MG63 (cell line): ENCODE measurements around the gene CAMK1D. TPM values are rescaled to one million over a fixed set of nuclear protein-coding genes. Genes with fewer than 3 reads are reported as not detected.
"Not testable (repeated sequence)": the region's sequence is repeated elsewhere in the genome, so short reads cannot be mapped to it uniquely, and the experiment has no call there.

Experiments
- DNase-seq: peaks from one replicate; pipeline ENCODE4 v3.0.0-alpha.2; 2020
- H3K27me3 ChIP-seq: fragments of 250-450 bp; sonication (Bioruptor Pico); 2 replicates; pipeline ENCODE4 v1.5.1; 2020; ENCODE audit warnings: mild to moderate bottlenecking, moderate library complexity
- H3K36me3 ChIP-seq: fragments of 250-450 bp; sonication (Bioruptor Pico); 2 replicates; pipeline ENCODE4 v1.5.1; 2020; ENCODE audit warnings: mild to moderate bottlenecking, moderate library complexity
- H3K4me3 ChIP-seq: fragments of 250-450 bp; sonication (Bioruptor Pico); 2 replicates; pipeline ENCODE4 v1.5.1; 2020; ENCODE audit warnings: mild to moderate bottlenecking, moderate library complexity
- H3K9me3 ChIP-seq: fragments of 250-450 bp; sonication (Bioruptor Pico); 2 replicates; pipeline ENCODE4 v1.5.1; 2020; ENCODE audit warnings: mild to moderate bottlenecking, moderate library complexity
- total RNA-seq: library from RNA; depleted of rRNA; stranded (reverse); fragments of >200 nt; shearing (Covaris generic); gene quantifications from 2 replicates; pipeline ENCODE4 v1.2.3, GENCODE V29; 2014; ENCODE audit warnings: low replicate concordance

Gene CAMK1D
- total RNA-seq, 1 experiment from 2014 or later = 13.2 TPM

DNA sequence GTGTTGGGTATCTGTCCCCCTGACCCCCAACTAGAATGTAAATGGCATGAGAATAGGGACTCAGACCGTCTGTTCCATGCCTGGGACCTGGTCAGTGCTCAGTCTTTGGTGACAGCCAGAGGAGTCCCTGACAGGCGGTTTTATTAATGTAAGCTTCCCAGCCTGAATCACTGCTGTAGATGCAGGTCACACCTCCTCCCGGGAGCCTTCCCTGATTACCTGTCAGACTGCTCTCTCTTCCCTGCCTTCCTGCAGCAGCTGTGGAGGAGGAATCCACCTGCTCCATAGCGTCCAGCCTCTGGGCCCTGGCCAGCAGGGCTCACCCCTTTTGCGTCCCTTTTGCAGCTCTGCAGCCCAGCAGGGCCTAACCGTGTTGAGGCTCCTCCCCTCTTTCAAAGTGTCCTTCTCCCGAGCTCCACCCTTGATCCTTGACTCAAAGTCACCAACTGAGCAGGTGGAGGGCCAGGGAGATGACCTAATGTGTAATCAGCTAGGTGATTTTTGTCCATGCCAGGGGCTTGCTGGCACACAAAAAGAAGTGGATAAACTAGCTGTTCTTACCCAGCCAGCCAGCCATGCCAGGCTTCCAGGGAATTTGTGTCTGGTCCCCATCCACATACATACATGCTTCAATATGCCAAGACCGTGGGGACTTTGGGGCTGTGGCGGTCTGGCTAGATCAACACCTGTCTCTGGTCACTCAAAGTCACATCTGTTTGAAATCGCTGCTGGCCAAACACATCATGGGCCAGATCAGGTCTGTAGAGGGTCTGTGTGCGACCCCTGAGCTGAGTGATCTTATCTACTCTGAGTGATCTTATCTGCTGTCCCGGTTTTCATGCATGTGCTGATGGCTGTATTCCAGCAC, 457.1 kb downstream of the CAMK1D start:
- no peaks in the 10 kb centered on the region for H3K27me3 ChIP-seq
- no peak overlapping the region for H3K4me3 ChIP-seq
- no peak for DNase-seq
- no peaks in the 10 kb centered on the region for H3K9me3 ChIP-seq
- no peaks in the 10 kb centered on the region; the same call in 1 of the 2 replicates for H3K36me3 ChIP-seq

DNA sequence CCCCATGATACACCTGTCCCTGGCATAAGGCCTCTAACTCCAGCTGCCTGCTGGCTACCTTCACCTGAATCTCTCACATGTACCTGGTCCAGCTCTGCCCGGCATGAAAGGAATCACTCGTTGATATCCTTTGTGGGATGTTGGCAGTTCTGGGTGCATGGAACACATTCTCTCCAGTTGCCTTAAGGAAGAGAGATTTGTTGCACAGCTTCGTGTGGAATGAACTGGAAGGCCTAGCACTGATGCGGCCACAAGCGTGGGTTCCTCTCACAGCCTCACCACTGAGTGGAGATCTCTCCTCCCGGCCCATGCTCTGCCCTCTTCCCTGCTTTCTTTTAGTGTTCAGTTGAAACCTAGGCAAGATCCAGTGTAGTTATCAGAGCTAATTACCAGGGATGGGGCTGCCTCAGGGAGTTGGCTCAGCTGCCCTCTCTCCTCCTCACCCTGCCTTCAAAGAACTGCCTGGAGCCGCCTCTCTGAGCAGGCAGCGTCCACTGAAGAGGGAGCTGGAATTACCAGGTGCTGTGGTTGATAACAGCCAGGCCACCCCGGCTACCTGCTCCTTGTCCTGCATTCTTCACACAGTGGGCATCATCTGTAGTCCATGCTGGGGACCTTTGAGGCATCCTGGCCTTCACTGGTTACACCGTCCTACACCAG, 457.9 kb downstream of the CAMK1D start:
- Histone ChIP-seq H3K27me3 (no peaks in the 10 kb centered on the region), H3K9me3 (no peaks in the 10 kb centered on the region), H3K4me3 (no peak overlapping the region), H3K36me3 (no peaks in the 10 kb centered on the region; the same call in 1 of the 2 replicates)
- DNase-seq = no peak

DNA sequence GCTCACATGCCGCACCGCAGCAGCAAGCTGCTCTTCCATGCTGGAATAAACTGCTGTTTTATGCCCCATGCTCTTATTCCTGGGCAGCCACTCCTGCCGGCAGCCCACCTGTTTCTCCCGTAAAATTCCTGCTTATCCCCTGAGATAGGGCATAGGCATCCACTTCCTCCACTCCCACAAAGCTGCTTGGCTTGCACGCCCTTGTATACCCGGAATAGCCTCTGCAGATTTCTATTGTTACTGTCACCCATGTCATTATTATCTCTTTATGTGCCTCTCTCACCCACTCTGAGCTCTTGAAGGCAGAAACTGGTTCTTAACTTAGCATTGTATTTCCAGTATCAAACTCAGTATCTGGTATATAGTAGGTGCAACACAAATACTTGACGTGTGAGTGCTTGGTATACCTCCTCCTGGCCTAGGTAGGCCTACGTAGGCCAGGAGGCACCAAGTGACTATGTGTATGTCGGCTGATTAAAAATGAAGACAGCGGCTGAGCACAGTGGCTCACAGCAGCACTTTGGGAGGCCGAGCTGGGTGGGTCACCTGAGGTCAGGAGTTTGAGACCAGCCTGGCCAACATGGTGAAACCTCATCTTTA, 458.8 kb downstream of the CAMK1D start:
- DNase-seq = no peak
- H3K36me3 ChIP-seq = no peaks in the 10 kb centered on the region; the same call in 1 of the 2 replicates

DNA sequence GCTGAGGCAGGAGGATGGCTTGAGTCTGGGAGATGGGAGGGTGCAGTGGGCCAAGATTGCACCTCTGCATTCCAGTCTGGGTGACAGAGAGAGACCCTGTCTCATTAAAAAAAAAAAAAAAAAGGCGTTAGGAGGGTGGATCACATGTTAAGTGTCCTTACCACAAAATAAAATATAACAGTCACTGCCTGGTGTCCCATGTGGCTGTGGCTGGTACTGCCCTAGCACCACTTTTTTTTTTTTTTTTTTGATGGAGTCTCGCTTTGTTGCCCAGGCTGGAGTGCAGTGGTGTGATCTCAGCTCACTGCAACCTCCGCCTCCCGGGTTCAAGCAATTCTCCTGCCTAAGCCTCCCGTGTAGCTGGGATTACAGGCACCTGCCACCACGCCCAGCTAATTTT, 460.7 kb downstream of the CAMK1D start:
- not testable (repeated sequence) for H3K27me3 ChIP-seq, H3K36me3 ChIP-seq, H3K4me3 ChIP-seq, H3K9me3 ChIP-seq, DNase-seq

More for the DNA sequence above, 458.8 kb downstream of the CAMK1D start:
- no peaks in the 10 kb centered on the region for H3K9me3 ChIP-seq
- H3K27me3 ChIP-seq = no peaks in the 10 kb centered on the region
- H3K4me3 ChIP-seq = no peak overlapping the region

DNA sequence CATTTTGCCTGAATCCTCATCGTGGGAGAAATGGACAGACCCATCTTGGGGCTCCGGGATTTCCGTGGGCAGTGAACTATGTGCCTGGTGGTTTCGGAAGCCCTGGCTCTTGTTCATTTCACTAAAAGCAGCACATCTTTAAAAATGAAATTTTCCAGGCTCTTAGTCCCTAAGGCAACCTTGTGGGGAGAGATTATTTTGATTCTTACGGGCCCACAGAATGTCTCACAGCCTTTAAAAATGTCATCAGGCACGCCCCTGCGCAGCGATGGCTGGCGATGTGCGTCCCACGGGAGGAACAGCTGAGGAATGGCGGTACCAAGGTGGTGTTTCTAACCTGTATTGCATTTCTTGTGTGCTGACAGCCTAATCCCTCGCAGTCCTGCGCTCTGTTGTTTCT, 462.5 kb downstream of the CAMK1D start:
- Histone ChIP-seq H3K4me3 (no peak overlapping the region), H3K9me3 (no peaks in the 10 kb centered on the region), H3K36me3 (peaks cover 6% of the 10 kb centered on the region), H3K27me3 (no peaks in the 10 kb centered on the region)
- no peak for DNase-seq

DNA sequence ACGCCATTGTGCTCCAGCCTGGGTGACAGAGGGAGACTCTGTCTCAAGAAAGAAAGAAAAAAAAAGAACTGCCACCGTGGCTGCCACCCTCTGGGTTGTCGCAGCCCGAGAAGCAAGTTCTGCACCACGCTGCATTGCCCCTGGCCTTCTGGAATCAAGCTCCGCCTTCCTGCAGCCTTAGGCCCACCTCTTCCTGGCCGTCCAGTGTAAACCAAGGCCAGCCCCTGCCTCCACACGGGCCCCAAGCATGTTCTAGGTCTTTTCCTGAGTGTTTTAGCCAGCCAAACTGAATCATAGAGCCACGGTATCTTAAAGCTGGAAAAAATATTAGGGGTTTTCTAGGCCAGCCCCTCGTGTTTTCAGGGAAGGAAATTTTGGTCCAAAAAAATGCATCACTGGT, 463.2 kb downstream of the CAMK1D start:
- Histone ChIP-seq H3K36me3 (peaks cover 10% of the 10 kb centered on the region), H3K4me3 (no peak overlapping the region), H3K9me3 (no peaks in the 10 kb centered on the region), H3K27me3 (no peaks in the 10 kb centered on the region)
- DNase-seq = no peak

DNA sequence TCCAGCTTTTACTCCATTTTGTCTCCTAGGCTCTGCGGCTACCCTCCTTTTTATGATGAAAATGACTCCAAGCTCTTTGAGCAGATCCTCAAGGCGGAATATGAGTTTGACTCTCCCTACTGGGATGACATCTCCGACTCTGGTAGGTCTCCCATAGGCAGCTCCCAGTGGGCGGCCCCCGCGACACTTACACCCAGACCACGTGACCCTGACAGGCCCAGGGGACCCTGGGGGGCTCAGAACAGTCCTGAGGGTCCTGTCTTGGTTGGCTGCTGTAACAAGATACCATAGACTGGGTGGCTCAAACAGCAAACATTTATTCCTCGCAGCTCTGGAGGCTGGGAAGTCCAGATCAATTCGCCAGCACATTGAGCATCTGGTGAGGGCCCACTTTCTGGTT, 464.8 kb downstream of the CAMK1D start:
- Histone ChIP-seq H3K27me3 (no peaks in the 10 kb centered on the region), H3K4me3 (no peak overlapping the region), H3K9me3 (no peaks in the 10 kb centered on the region), H3K36me3 (peaks cover 10% of the 10 kb centered on the region)
- DNase-seq = no peak

DNA sequence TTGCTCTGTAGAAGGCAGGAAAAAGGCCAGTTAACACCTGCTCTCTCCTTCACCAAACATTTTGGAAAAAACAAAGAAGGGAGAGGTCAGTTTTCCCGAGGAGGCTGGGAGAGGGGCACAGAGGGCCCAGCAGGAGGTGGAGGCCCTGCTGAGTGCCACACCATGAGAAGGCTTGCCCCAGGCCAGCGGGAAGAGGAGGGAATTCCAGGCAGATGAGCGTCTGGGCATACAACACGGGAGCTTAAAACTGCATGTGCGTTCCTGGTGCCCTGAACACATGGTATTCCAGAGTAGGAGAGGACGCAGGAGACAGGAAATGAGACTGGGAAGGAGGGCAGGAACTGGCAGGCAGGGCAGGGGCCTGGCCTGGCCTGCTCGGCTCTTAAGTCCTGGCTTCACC, 469.7 kb downstream of the CAMK1D start:
- Histone ChIP-seq H3K4me3 (no peak overlapping the region), H3K36me3 (peaks cover 10% of the 10 kb centered on the region), H3K27me3 (no peaks in the 10 kb centered on the region), H3K9me3 (no peaks in the 10 kb centered on the region)
- peak; percentile 33 for DNase-seq

DNA sequence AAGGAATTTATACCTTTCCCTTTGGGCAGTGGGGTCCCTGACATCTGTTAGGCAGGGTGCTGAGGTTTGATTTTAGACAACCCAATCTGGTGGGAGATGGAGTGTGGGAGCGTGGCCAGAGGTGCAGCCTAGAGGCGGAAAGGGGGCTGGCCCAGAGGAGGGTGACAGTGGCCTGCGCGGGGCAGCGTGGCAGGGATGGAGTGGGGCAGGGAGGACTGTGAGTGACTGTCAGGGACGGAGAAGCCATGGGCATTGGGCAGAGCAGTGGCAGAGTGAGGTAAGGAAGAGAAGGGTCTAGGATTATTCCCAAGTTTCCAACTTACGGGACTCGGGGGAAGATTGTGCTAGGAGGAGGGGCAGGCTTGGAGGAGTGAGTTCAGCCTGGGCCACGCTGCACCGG, 470.3 kb downstream of the CAMK1D start:
- Histone ChIP-seq H3K27me3 (no peaks in the 10 kb centered on the region), H3K9me3 (no peaks in the 10 kb centered on the region), H3K4me3 (no peak overlapping the region), H3K36me3 (peaks cover 5% of the 10 kb centered on the region)
- DNase-seq = no peak

DNA sequence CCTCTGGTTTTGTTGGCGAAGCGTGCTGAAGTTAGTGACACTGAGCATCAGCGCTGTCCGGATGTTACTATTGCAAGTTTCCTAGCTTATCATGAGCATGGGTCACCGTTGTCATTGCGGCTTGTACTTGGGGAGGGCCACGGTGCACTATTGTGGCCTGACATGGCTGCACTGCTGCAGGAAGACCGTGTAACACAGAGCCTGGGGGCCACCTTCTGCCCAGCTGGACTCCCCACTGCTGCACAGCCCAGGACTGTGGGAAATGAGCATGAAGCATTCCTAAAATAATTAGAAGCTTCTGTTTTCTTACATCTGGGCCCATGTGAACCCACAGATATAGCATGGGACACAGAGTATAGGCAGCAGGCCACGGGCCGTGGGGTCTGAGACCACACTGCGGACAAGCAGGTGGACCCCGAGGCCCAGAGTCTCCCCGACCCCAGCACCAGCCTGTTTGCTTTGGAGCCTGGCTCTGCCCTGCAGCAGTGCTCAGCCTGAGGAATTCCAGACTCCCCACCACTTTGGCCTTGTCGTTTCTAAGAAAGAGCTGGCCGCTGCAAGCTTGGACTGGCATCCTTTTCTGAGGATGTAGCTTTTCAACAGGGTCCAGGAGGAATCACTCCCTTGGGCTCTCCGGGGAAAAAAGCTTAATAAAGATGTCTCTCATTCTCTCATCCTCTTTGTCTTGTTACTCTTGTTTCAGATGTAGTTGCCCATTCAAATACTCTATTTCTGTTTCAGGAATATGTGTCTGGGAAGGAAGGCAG, 473.0 kb downstream of the CAMK1D start:
- Histone ChIP-seq H3K27me3 (no peaks in the 10 kb centered on the region), H3K9me3 (no peaks in the 10 kb centered on the region), H3K4me3 (no peak overlapping the region), H3K36me3 (peaks cover 1% of the 10 kb centered on the region; the same call in 1 of the 2 replicates)
- DNase-seq = no peak

DNA sequence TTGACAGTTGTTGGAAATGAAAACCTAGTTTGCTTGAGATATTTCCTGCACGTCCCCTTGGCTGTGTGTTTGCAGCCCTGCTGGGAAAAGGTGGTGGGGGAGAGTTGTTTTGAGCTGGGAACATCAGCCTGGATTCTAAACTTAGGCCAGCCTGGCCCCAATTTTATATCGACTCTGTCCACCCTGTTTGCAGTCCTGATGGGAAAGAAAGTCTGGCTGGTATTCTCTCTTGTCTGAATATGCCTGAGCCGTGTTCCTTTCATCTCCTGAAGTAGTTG, 473.5 kb downstream of the CAMK1D start:
- Histone ChIP-seq H3K27me3 (no peaks in the 10 kb centered on the region), H3K36me3 (no peaks in the 10 kb centered on the region), H3K4me3 (no peak overlapping the region)

DNA sequence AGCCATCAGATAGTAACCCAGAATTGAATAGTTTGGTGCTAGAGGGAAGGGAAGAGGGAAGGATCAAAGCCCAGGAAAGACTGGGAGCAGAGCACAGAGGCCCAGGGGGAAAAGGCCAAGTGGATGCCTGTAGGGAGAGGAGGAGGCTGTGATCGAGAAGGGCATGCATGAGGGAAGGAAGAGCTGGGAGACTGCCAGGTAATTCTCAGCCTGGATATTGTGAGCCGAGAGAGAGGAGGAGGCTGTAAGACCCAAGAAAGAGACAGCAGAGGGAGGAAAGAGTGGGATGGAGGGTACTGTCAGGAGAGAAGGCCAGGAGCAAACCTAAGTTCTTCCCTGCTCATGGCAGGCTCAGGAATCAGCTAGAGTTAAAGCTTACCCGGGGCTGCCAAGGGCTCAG, 474.0 kb downstream of the CAMK1D start:
- Histone ChIP-seq H3K36me3 (no peaks in the 10 kb centered on the region; the same call in 1 of the 2 replicates), H3K4me3 (no peak overlapping the region), H3K27me3 (no peaks in the 10 kb centered on the region), H3K9me3 (no peaks in the 10 kb centered on the region)
- no peak for DNase-seq

More for the DNA sequence above, 473.5 kb downstream of the CAMK1D start:
- no peak for DNase-seq
- H3K9me3 ChIP-seq = no peaks in the 10 kb centered on the region

DNA sequence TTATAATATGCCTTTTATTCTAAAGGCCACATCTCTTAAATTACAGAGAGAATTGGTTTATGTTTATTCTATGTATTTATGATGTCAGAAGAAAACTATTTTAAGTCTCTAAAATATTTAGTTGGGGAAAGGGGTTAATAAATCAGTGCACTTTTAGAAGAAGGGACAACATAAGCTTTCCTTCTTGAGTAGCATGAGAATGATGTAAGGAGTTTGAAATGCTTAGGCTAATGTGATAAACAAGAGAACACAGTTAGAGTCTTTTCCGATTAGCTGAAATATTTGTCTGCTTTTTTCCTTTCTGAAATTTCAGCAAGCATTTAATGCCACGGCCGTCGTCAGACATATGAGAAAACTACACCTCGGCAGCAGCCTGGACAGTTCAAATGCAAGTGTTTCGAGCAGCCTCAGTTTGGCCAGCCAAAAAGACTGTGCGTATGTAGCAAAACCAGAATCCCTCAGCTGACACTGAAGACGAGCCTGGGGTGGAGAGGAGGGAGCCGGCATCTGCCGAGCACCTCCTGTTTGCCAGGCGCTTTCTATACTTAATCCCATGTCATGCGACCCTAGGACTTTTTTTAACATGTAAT, 476.0 kb downstream of the CAMK1D start:
- DNase-seq = no peak
- Histone ChIP-seq H3K4me3 (no peak overlapping the region), H3K9me3 (no peaks in the 10 kb centered on the region), H3K36me3 (no peaks in the 10 kb centered on the region; the same call in 1 of the 2 replicates), H3K27me3 (no peaks in the 10 kb centered on the region)

DNA sequence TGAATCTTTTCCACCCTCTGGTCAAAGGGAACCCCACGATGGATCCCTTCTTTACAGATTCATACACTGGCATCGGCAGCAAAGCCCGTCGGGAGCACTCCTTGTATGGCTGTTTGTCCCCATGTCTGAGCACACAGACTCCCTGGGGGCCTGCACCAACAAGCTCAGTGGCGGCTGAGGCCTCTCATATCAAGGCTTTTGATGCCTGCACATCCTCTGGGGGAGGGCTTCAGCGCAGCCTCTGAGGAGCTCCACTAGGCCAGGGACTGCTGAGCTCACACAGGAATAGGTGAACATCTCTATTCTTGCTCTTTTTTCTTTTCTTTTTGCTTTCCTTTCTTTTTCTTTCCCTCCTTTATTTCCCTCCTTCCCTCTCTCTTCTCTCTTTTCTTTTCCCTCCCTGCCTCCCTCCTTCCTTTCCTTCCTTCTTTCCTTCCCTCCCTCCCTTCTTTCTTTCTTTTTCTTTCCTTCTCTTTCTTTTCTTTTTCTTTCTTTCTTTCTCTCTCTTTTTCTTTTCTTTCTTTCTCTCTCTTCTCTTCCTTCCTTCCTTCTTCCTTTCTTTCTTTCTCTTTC, 477.5 kb downstream of the CAMK1D start:
- H3K27me3 ChIP-seq = no peaks in the 10 kb centered on the region
- H3K9me3 ChIP-seq = no peaks in the 10 kb centered on the region
- H3K36me3 ChIP-seq = no peaks in the 10 kb centered on the region; the same call in 1 of the 2 replicates
- DNase-seq = no peak
- no peak overlapping the region for H3K4me3 ChIP-seq

DNA sequence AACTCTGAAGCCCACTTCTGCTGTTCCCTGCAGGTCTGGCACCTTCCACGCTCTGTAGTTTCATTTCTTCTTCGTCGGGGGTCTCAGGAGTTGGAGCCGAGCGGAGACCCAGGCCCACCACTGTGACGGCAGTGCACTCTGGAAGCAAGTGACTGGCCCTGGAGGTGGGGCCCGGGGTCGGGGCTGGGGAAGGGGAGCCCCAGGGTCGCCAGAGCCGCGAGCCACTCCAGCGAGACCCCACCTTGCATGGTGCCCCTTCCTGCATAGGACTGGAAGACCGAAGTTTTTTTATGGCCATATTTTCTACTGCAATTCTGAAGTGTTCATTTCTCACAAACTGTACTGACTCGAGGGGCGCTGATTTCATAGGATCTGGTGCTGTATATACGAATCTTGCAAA, 479.4 kb downstream of the CAMK1D start:
- Histone ChIP-seq H3K27me3 (no peaks in the 10 kb centered on the region), H3K36me3 (no peaks in the 10 kb centered on the region; the same call in 1 of the 2 replicates), H3K9me3 (no peaks in the 10 kb centered on the region), H3K4me3 (no peak overlapping the region)
- no peak for DNase-seq

DNA sequence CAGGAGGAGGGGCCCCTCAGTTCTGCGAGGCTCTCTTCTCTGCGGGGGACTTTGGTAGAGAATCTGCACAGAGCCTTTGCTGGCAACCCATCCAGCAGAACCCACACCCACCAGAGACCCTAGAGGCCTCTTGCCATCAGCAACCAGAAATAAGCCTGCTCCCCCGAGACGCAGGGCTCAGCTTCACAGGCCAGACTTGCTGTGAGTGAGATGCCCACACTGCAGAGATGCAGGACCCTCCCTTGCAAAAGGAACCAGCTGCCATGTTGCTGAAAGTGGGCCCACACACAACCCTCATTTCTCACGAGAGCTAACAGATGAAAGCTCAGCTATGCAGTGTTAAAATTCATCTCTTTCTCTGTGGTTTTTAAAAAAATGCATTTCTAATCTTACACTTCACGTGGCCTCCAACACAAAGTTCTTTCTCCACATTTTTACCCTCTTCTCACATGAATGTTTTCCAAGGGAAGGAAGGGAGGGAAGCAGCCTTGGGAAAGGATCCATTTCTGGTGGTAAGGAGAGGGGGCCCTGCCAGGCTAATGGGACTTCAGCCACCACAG, 480.6 kb downstream of the CAMK1D start:
- Histone ChIP-seq H3K36me3 (no peaks in the 10 kb centered on the region; the same call in 1 of the 2 replicates), H3K4me3 (no peak overlapping the region), H3K27me3 (no peaks in the 10 kb centered on the region), H3K9me3 (no peaks in the 10 kb centered on the region)
- no peak for DNase-seq
